ENCODE results near the gene C9orf50.
A peak's percentile ranks its signal among the peaks of the same experiment; 100 is the strongest.
"Not testable (repeated sequence)": the region's sequence is repeated elsewhere in the genome, so short reads cannot be mapped to it uniquely, and the experiment has no call there.

Gene C9orf50

GRCh38 chr9:129665814-129666520 lies 45.1 kb upstream of the C9orf50 start:
- TF ChIP-seq, protein P1, sequence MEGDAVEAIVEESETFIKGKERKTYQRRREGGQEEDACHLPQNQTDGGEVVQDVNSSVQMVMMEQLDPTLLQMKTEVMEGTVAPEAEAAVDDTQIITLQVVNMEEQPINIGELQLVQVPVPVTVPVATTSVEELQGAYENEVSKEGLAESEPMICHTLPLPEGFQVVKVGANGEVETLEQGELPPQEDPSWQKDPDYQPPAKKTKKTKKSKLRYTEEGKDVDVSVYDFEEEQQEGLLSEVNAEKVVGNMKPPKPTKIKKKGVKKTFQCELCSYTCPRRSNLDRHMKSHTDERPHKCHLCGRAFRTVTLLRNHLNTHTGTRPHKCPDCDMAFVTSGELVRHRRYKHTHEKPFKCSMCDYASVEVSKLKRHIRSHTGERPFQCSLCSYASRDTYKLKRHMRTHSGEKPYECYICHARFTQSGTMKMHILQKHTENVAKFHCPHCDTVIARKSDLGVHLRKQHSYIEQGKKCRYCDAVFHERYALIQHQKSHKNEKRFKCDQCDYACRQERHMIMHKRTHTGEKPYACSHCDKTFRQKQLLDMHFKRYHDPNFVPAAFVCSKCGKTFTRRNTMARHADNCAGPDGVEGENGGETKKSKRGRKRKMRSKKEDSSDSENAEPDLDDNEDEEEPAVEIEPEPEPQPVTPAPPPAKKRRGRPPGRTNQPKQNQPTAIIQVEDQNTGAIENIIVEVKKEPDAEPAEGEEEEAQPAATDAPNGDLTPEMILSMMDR (IDR thresholded peaks at IDR 0.05; ENCODE audit: low read length) = no peak
- TF ChIP-seq EZH2phosphoT487 (IDR thresholded peaks at IDR 0.05; ENCODE audit: low read length) = no peak
- TF ChIP-seq EZH2 (optimal IDR thresholded peaks at IDR 0.05; ENCODE audit: low read depth, low read length) = no peak
- Histone ChIP-seq H3K27ac (ENCODE audit: low read length) (no peak overlapping the region), H3K4me1 (ENCODE audit: low read length) (no peaks in the 10 kb centered on the region), H3K4me2 (ENCODE audit: low read depth, low read length) (no peak overlapping the region), H3F3A (ENCODE audit: insufficient read depth, low read length) (no peaks in the 10 kb centered on the region), H4K20me1 (ENCODE audit: insufficient read depth, low read length) (no peaks in the 10 kb centered on the region), H3K4me3 (ENCODE audit: low read length) (no peak overlapping the region), H3K9me2 (replicated peaks; ENCODE audit: insufficient read depth, low read length) (no peaks in the 10 kb centered on the region), H2AFZ (ENCODE audit: low read length) (no peak overlapping the region), H3K36me3 (replicated peaks; ENCODE audit: insufficient read depth, low read length) (no peaks in the 10 kb centered on the region), H3K9me3 (replicated peaks; ENCODE audit: insufficient read depth, low read length) (no peaks in the 10 kb centered on the region), H3K9ac (ENCODE audit: low read length) (no peak overlapping the region), H3K79me2 (ENCODE audit: low read length) (no peaks in the 10 kb centered on the region), H3K27me3 (replicated peaks; ENCODE audit: insufficient read depth, low read length) (peaks cover 60% of the 10 kb centered on the region)
- no peak for DNase-seq

- Histone ChIP-seq H3K79me2 (ENCODE audit: low read length) (no peaks in the 10 kb centered on the region), H3K4me1 (ENCODE audit: low read length) (no peaks in the 10 kb centered on the region), H3K36me3 (replicated peaks; ENCODE audit: insufficient read depth, low read length) (no peaks in the 10 kb centered on the region), H3K9ac (ENCODE audit: low read length) (no peak within 1 kb of the TSS), H4K20me1 (ENCODE audit: insufficient read depth, low read length) (no peaks in the 10 kb centered on the region), H3K27ac (ENCODE audit: low read length) (no peak within 1 kb of the TSS), H2AFZ (ENCODE audit: low read length) (peak within 1 kb of the TSS; percentile 58; the same call in 1 of the 2 replicates), H3K4me2 (ENCODE audit: low read depth, low read length) (peak within 1 kb of the TSS; percentile 55), H3K27me3 (replicated peaks; ENCODE audit: insufficient read depth, low read length) (peaks cover 60% of the 10 kb centered on the region), H3K9me3 (replicated peaks; ENCODE audit: insufficient read depth, low read length) (no peaks in the 10 kb centered on the region), H3K9me2 (replicated peaks; ENCODE audit: insufficient read depth, low read length) (no peaks in the 10 kb centered on the region), H3K4me3 (ENCODE audit: low read length) (peak within 1 kb of the TSS; percentile 40), H3F3A (ENCODE audit: insufficient read depth, low read length) (no peaks in the 10 kb centered on the region)
- TF ChIP-seq EZH2phosphoT487 (IDR thresholded peaks at IDR 0.05; ENCODE audit: low read length) (no peak), EZH2 (optimal IDR thresholded peaks at IDR 0.05; ENCODE audit: low read depth, low read length) (no peak)
- TF ChIP-seq, protein P1 (IDR thresholded peaks at IDR 0.05; ENCODE audit: low read length) = no peak
- DNase-seq = no peak
Measured at GRCh38 chr9:129665389-129665775, 44.5 kb upstream of the C9orf50 start, which contains the start of gene PRRX2. TSS of gene PRRX2 (plus strand) at chr9:129665647. CDS start at chr9:129665868, 221 bp downstream.

- no peaks in the 10 kb centered on the region for H3K79me2 ChIP-seq (ENCODE audit: low read length)
- no peaks in the 10 kb centered on the region for H3K4me1 ChIP-seq (ENCODE audit: low read length)
- peak overlapping the region; percentile 40 for H3K4me3 ChIP-seq (ENCODE audit: low read length)
- TF ChIP-seq EZH2phosphoT487 (IDR thresholded peaks at IDR 0.05; ENCODE audit: low read length) = no peak
- TF ChIP-seq, protein P1 (IDR thresholded peaks at IDR 0.05; ENCODE audit: low read length) = no peak
- no peak for TF ChIP-seq EZH2 (optimal IDR thresholded peaks at IDR 0.05; ENCODE audit: low read depth, low read length)
- H3K27me3 ChIP-seq (replicated peaks; ENCODE audit: insufficient read depth, low read length) = peaks cover 60% of the 10 kb centered on the region
- H4K20me1 ChIP-seq (ENCODE audit: insufficient read depth, low read length) = no peaks in the 10 kb centered on the region
- H2AFZ ChIP-seq (ENCODE audit: low read length) = peak overlapping the region; percentile 58; the same call in 1 of the 2 replicates
- H3K9me2 ChIP-seq (replicated peaks; ENCODE audit: insufficient read depth, low read length) = no peaks in the 10 kb centered on the region
- H3F3A ChIP-seq (ENCODE audit: insufficient read depth, low read length) = no peaks in the 10 kb centered on the region
- peak overlapping the region; percentile 55 for H3K4me2 ChIP-seq (ENCODE audit: low read depth, low read length)
- no peak for DNase-seq
- H3K36me3 ChIP-seq (replicated peaks; ENCODE audit: insufficient read depth, low read length) = no peaks in the 10 kb centered on the region
- H3K9me3 ChIP-seq (replicated peaks; ENCODE audit: insufficient read depth, low read length) = no peaks in the 10 kb centered on the region
- H3K27ac ChIP-seq (ENCODE audit: low read length) = no peak overlapping the region
- H3K9ac ChIP-seq (ENCODE audit: low read length) = no peak overlapping the region
Measured at GRCh38 chr9:129664746-129665388, 44.0 kb upstream of the C9orf50 start.

- not testable (repeated sequence) for H2AFZ ChIP-seq (ENCODE audit: low read length); H3K79me2 ChIP-seq (ENCODE audit: low read length); H4K20me1 ChIP-seq (ENCODE audit: insufficient read depth, low read length); H3K27ac ChIP-seq (ENCODE audit: low read length); H3K4me3 ChIP-seq (ENCODE audit: low read length); DNase-seq; H3K4me2 ChIP-seq (ENCODE audit: low read depth, low read length); H3K4me1 ChIP-seq (ENCODE audit: low read length); H3K9me2 ChIP-seq (replicated peaks; ENCODE audit: insufficient read depth, low read length); H3F3A ChIP-seq (ENCODE audit: insufficient read depth, low read length); H3K9ac ChIP-seq (ENCODE audit: low read length); H3K9me3 ChIP-seq (replicated peaks; ENCODE audit: insufficient read depth, low read length); H3K36me3 ChIP-seq (replicated peaks; ENCODE audit: insufficient read depth, low read length)
- H3K27me3 ChIP-seq (replicated peaks; ENCODE audit: insufficient read depth, low read length) = peaks cover 57% of the 10 kb centered on the region
Measured at GRCh38 chr9:129662239-129662638, 41.3 kb upstream of the C9orf50 start.
